Large intestine (tissue), 12 donors: ENCODE results near the gene SDC4. TPM values are rescaled to one million over a fixed set of nuclear protein-coding genes. Genes with fewer than 3 reads are reported as not detected.
A peak's percentile ranks its signal among the peaks of the same experiment; 100 is the strongest.

Experiments used
- DNase-seq, 2 donors: peaks; one replicate each; pipeline versions ENCODE4 v3.0.0 to v3.0.0-alpha.2; 2013
- H3K27ac ChIP-seq: one replicate; pipeline ENCODE4 v1.5.1; 2013; ENCODE audit warnings: low read length
- H3K27me3 ChIP-seq: 2 replicates; pipeline ENCODE4 v1.6.1; 2013; ENCODE audit warnings: low read length; ENCODE audit not compliant: control insufficient read depth, insufficient read depth
- H3K36me3 ChIP-seq: 2 replicates; pipeline ENCODE4 v1.6.1; 2013; ENCODE audit warnings: low read length; ENCODE audit not compliant: control insufficient read depth, insufficient read depth
- H3K4me1 ChIP-seq: one replicate; pipeline ENCODE4 v1.6.1; 2013; ENCODE audit warnings: low read length; ENCODE audit not compliant: control insufficient read depth, insufficient read depth
- H3K4me3 ChIP-seq: one replicate; pipeline ENCODE4 v1.5.1; 2013; ENCODE audit warnings: low read length
- H3K9me3 ChIP-seq: one replicate; pipeline ENCODE4 v1.6.1; 2013; ENCODE audit warnings: mild to moderate bottlenecking, low read depth, low read length, moderate library complexity; ENCODE audit not compliant: control insufficient read depth
- WGBS: methylation state at CpG from one replicate; pipeline ENCODE4 v1.1.5; 2013; ENCODE audit warnings: low lambda C conversion rate; ENCODE audit not compliant: insufficient coverage; 5-methylcytosine and 5-hydroxymethylcytosine counted together
- long read RNA-seq, 11 donors: transcript quantifications; one replicate each; lab custom pipeline, GENCODE V29; 2026
- polyA plus RNA-seq: library from polyadenylated mRNA; unstranded; fragments of 120-200 nt; gene quantifications from one replicate; pipeline ENCODE4 v1.2.1, GENCODE V29; 2013

The SDC4 gene
- 87.8 TPM for polyA plus RNA-seq
- long read RNA-seq, donor 1, transcript SDC4-201 (5 exons, 2,613 nt): major isoform, 8 of 8 reads
- long read RNA-seq, donor 1, partial matches to known transcripts: 0 of 8 reads
- long read RNA-seq, donor 1, other reads (novel, unspliced or antisense): 0 of 8 reads
- long read RNA-seq, donor 2, transcript SDC4-201 (5 exons, 2,613 nt): major isoform, 24 of 24 reads
- long read RNA-seq, donor 2, partial matches to known transcripts: 0 of 24 reads
- long read RNA-seq, donor 2, other reads (novel, unspliced or antisense): 0 of 24 reads
- long read RNA-seq, donor 3, transcript SDC4-201 (5 exons, 2,613 nt): major isoform, 40 of 40 reads
- long read RNA-seq, donor 3, partial matches to known transcripts: 0 of 40 reads
- long read RNA-seq, donor 3, other reads (novel, unspliced or antisense): 0 of 40 reads
- long read RNA-seq, donor 4, partial matches to known transcripts: 0 of 3 reads
- long read RNA-seq, donor 4, other reads (novel, unspliced or antisense): 0 of 3 reads
- long read RNA-seq, donor 5, transcript SDC4-201 (5 exons, 2,613 nt): major isoform, 12 of 12 reads
- long read RNA-seq, donor 5, partial matches to known transcripts: 0 of 12 reads
- long read RNA-seq, donor 5, other reads (novel, unspliced or antisense): 0 of 12 reads
- long read RNA-seq, donor 6, transcript SDC4-201 (5 exons, 2,613 nt): major isoform, 16 of 16 reads
- long read RNA-seq, donor 6, partial matches to known transcripts: 0 of 16 reads
- long read RNA-seq, donor 6, other reads (novel, unspliced or antisense): 0 of 16 reads
- long read RNA-seq, donor 7, transcript SDC4-201 (5 exons, 2,613 nt): major isoform, 18 of 18 reads
- long read RNA-seq, donor 7, partial matches to known transcripts: 0 of 18 reads
- long read RNA-seq, donor 7, other reads (novel, unspliced or antisense): 0 of 18 reads
- long read RNA-seq, donor 8, transcript SDC4-201 (5 exons, 2,613 nt): major isoform, 23 of 23 reads
- long read RNA-seq, donor 8, partial matches to known transcripts: 0 of 23 reads
- long read RNA-seq, donor 8, other reads (novel, unspliced or antisense): 0 of 23 reads
- long read RNA-seq, donor 9, transcript SDC4-201 (5 exons, 2,613 nt): major isoform, 16 of 16 reads
- long read RNA-seq, donor 9, partial matches to known transcripts: 0 of 16 reads
- long read RNA-seq, donor 9, other reads (novel, unspliced or antisense): 0 of 16 reads
- long read RNA-seq, donor 10, transcript SDC4-201 (5 exons, 2,613 nt): major isoform, 22 of 22 reads
- long read RNA-seq, donor 10, partial matches to known transcripts: 0 of 22 reads
- long read RNA-seq, donor 10, other reads (novel, unspliced or antisense): 0 of 22 reads
- long read RNA-seq, donor 11, transcript SDC4-201 (5 exons, 2,613 nt): major isoform, 12 of 12 reads
- long read RNA-seq, donor 11, partial matches to known transcripts: 0 of 12 reads
- long read RNA-seq, donor 11, other reads (novel, unspliced or antisense): 0 of 12 reads

DNA sequence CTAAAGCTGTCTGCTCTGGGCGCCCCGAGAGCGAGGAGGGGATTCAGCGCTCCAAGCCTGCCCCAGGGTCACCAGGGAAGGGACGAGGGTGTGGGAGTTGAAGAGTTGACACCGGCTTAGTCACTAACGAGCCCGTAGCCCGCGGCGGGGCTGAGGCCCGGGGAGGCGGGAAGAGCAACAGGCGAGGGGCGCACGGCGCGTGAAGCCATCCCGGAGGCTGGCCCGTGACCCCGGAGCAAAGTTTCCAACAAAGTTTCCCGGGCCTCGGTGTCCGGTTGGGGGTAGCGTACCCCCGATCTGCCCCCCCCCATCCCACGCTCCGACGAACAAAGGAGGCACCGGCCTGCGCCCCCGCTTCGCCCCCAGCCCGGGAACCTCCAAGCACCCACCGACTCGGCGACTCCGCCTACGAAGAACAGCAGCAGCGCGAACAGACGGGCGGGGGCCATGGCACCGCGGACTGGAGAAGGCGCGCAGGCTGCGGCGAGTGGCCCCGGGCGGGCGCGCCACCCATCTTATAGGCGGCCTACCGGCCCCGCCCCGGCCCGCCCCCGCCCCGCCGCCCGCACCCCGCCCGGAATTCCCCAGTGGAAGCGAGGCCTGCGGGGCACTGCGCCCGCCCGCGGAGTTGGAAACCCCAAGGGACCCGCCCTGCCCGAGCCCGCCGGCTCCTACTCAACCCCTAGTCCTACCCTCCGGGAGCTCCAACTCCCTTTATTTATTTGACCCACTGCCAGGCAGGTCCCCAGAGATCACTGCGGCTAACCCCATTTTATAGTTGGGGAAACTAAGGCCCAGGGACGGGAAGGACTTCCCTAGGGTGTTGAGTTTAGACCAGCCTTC, at the start of gene SDC4:
TSS of gene SDC4 (minus strand) at position 489 of the 843 bp plus-strand sequence. CDS start at position 449, 40 bp downstream.
- Histone ChIP-seq H3K36me3 (no peaks in the 10 kb centered on the region), H3K4me1 (peaks cover 25% of the 10 kb centered on the region), H3K27me3 (no peaks in the 10 kb centered on the region), H3K4me3 (peak within 1 kb of the TSS; percentile 60), H3K27ac (peak within 1 kb of the TSS; percentile 96), H3K9me3 (no peaks in the 10 kb centered on the region)
- WGBS: no CpG with 5 or more reads among the region's 77 CpGs
- peak; percentile 53 to 71 for DNase-seq

- no CpG with 5 or more reads among the region's 7 CpGs for WGBS
- H3K9me3 ChIP-seq: no peaks in the 10 kb centered on the region
- peaks cover 2% of the 10 kb centered on the region for H3K36me3 ChIP-seq
- DNase-seq: no peak
- H3K27ac ChIP-seq: no peak overlapping the region
- no peaks in the 10 kb centered on the region for H3K4me1 ChIP-seq
- H3K27me3 ChIP-seq: no peaks in the 10 kb centered on the region
- no peak overlapping the region for H3K4me3 ChIP-seq
Measured at GRCh38 chr20:45395114-45395415, 46.8 kb upstream of the SDC4 start.

GRCh38 chr20:45394221-45395113, 46.2 kb upstream of the SDC4 start:
- H3K27ac ChIP-seq: no peak overlapping the region
- DNase-seq: no peak
- peaks cover 2% of the 10 kb centered on the region for H3K36me3 ChIP-seq
- no peaks in the 10 kb centered on the region for H3K27me3 ChIP-seq
- H3K4me1 ChIP-seq: no peaks in the 10 kb centered on the region
- no peaks in the 10 kb centered on the region for H3K9me3 ChIP-seq
- no CpG with 5 or more reads among the region's 21 CpGs for WGBS
- no peak overlapping the region for H3K4me3 ChIP-seq

- no CpG with 5 or more reads among the region's 3 CpGs for WGBS
- no peak for DNase-seq
- peaks cover 2% of the 10 kb centered on the region for H3K36me3 ChIP-seq
Measured at GRCh38 chr20:45392733-45393132, 44.5 kb upstream of the SDC4 start.

GRCh38 chr20:45391559-45391958, 43.3 kb upstream of the SDC4 start:
- Histone ChIP-seq H3K27ac (no peak overlapping the region), H3K27me3 (no peaks in the 10 kb centered on the region), H3K4me3 (no peak overlapping the region), H3K36me3 (peaks cover 2% of the 10 kb centered on the region), H3K4me1 (no peaks in the 10 kb centered on the region), H3K9me3 (no peaks in the 10 kb centered on the region)
- no peak for DNase-seq
- 79% methylated on average over 1 of the region's 2 CpGs for WGBS

More at GRCh38 chr20:45392733-45393132, 44.5 kb upstream of the SDC4 start:
- H3K27ac ChIP-seq: no peak overlapping the region
- H3K9me3 ChIP-seq: no peaks in the 10 kb centered on the region
- no peak overlapping the region for H3K4me3 ChIP-seq
- H3K27me3 ChIP-seq: no peaks in the 10 kb centered on the region
- no peaks in the 10 kb centered on the region for H3K4me1 ChIP-seq

GRCh38 chr20:45390931-45391330, 42.7 kb upstream of the SDC4 start:
- H3K27ac ChIP-seq: no peak overlapping the region
- H3K27me3 ChIP-seq: no peaks in the 10 kb centered on the region
- no peak overlapping the region for H3K4me3 ChIP-seq
- no peaks in the 10 kb centered on the region for H3K4me1 ChIP-seq
- H3K36me3 ChIP-seq: peaks cover 2% of the 10 kb centered on the region
- no CpG with 5 or more reads among the region's 2 CpGs for WGBS
- H3K9me3 ChIP-seq: no peaks in the 10 kb centered on the region
- no peak for DNase-seq

- no peak overlapping the region for H3K27ac ChIP-seq
- DNase-seq: no peak
- H3K36me3 ChIP-seq: no peaks in the 10 kb centered on the region
- H3K4me1 ChIP-seq: no peaks in the 10 kb centered on the region
- no peak overlapping the region for H3K4me3 ChIP-seq
- no peaks in the 10 kb centered on the region for H3K9me3 ChIP-seq
- H3K27me3 ChIP-seq: no peaks in the 10 kb centered on the region
- WGBS: no CpG with 5 or more reads among the region's 1 CpG
Measured at GRCh38 chr20:45387274-45387673, 39.0 kb upstream of the SDC4 start.

DNA sequence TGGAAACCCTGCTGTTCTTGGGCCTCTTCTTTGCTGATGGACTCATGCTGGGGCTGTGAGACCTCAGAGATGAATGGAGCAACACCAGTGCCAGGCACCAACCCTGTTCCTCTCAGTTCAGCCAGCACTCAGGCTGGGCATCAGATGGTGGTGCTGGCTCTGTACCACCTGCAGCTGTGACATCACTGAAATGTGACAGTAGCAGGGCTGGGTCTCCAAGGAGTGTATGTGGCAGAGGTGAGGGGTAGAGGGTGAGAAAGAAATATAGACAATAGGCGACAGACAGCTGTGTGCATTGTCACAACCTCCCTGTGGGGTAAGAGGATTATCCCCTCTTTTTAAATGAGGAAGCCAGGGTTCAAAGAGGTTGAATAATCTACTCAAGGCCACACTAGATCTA, 30.0 kb upstream of the SDC4 start, which contains the start of gene TP53TG5:
TSS of gene TP53TG5 (minus strand) at position 135 of the 400 bp plus-strand sequence. CDS start at position 46, 89 bp downstream.
- peaks cover 21% of the 10 kb centered on the region for H3K4me1 ChIP-seq
- no CpG with 5 or more reads among the region's 1 CpG for whole genome bisulfite sequencing

More for the DNA sequence above, 30.0 kb upstream of the SDC4 start, which contains the start of gene TP53TG5:
- Histone ChIP-seq H3K27me3 (no peaks in the 10 kb centered on the region), H3K9me3 (no peaks in the 10 kb centered on the region), H3K27ac (peak within 1 kb of the TSS; percentile 30), H3K36me3 (no peaks in the 10 kb centered on the region), H3K4me3 (no peak within 1 kb of the TSS)
- no peak for DNase-seq
